Stimulated activated CD8-positive, alpha-beta memory T cell treated with anti-CD3 and anti-CD28 coated beads, Interleukin-15, amount 100 ng/mL, for 4 hours (primary cell): Measurements from ENCODE around the gene NTHL1.
"Not testable (repeated sequence)": the region's sequence is repeated elsewhere in the genome, so short reads cannot be mapped to it uniquely, and the experiment has no call there.

Source experiments
- DNase-seq, 2 donors: peaks; one replicate each; pipeline ENCODE4 v3.0.0-alpha.2; 2020; ENCODE audit warnings: low read depth in 2 of 2

NTHL1 gene

DNA sequence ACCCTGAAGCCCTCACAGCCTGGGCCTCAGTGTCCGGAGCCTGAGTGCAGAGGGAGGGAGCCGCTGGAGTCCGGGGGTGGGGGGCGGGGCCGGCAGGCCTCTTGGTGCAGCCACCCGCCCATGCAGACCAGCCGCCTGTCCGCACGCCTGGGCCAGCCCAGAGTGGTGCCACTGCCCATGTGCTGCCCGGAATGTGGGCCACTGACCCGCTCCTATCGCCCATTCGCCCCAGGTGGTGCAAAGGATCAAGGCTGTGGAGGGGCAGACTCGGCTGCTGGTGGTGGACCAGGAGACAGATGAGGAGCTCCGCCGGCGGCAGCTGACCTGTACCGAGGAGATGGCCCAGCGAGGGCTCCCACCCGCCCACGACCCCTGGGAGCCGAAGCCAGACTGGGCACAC is 18.3 kb downstream of the NTHL1 start:
- DNase-seq = no peak

DNA sequence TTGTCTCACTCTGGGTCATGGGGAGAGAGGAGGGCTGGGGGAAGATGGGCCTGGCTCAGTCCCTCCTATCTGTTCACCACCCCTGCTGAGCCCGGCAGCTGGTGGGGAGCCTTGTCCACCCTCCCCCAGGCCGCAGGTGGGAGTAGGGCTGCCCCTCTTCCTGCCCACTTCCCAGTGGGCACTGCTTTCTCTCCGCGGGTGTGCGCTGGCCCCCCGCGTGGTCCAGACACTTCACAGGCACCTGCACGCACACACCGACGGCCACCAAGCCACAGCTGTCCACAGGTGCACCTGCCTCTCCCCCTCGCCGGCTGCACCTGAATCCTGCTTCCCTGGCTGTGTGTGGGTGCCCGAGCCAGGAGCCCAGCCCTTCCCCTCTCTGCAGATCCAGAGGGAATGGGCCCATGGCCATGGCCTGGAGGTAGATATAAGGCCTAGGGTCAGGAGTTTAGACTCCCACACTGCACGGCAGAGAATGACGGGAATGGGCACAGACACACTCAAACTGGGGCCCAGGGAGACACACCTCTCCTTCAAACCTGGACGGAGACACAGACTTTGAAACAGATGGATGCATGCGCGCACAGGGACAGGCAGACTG is 18.9 kb downstream of the NTHL1 start:
- DNase-seq = no peak

DNA sequence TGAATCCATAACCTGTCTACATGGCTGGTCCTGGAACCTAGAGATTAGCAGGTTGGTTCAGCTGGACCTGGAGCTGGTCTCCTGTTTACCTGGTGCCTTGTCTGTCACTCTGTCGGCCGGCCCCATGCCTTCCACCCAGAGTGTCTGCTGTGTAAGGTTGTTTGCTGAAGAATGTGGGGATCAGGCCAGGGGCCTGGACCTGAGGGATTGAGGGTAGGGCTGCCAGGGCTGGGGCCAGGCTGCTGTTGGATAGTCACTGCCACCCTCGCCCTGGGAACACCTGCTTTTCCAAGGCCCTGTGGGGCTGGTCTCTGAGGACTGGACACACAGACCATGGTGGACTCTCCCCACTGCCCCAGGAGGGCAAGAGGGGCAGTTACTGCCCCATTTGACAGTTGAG is 19.5 kb downstream of the NTHL1 start:
- DNase-seq = no peak

DNA sequence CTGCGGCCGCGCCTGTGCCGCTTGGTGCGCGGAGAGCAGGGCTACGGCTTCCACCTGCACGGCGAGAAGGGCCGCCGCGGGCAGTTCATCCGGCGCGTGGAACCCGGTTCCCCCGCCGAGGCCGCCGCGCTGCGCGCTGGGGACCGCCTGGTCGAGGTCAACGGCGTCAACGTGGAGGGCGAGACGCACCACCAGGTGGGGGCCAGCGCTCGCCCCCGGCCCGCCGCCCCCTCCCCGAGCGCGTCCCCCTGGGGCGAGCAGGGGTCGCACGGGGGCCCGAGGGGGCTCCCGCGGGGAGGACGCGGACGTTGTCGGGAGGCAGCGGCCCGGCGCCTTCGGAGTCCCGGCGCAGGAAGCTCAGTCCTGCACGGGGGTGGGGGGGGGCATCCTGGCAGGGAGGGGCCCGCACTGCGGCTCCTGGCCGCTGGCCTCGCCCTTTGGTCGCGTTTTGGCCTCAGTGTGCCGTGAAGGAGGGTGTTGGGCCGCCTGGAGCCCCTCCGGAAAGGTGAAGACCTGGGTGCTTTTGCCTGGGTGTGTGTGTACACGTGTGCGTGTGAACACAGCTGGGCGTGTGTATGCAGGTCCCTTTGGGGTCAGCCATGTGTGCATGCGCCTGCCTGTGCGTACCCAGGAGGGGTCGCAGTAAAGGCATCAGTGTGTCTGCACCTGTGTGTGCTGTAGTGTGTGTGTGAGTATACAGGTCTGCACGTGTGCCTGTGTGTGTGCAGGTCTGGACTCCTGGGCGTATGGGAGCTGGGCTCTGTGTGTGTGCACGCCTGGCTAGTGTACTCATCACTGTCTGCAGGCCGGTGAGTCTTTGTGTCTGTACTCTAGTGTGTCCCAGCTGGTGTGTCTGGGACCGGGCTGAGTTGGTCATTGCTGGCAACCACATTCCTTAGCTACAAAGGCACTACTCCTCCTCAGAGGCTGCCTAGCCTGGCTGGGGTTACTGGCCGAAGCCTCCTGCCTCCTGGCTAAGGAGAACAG is 20.3 kb downstream of the NTHL1 start:
- no peak for DNase-seq

DNA sequence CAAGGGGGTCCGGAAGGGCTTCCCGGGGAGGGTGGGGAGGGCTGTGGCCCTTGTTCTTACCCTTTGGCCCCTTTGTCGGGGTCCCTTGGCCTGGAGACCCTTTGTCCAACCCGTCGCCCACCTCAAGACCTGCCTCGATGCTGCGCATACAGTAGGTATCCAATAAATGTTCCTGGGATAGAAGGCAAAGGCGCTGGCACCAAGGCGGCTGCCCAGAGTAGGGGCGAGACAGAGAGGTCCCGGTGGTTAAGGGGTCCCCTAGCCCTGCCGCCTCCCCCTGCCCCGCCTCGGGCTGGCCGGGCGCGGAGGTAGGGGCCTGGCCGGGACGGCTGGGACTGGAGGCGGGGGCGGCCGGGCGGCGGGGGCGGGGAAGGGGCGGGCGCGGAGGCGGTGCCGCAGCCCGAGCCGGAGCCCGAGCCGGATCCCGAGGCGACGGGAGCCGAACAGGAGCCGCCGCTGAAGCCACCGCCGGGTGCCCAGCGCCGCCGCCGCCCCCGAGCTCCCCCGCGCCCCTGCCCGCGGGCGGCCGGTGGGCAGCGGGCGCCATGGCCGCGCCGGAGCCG is 21.1 kb downstream of the NTHL1 start, which contains the start of gene NHERF2:
TSS of gene NHERF2 (plus strand) at position 442 of the 563 bp plus-strand sequence. CDS start at position 546, 104 bp downstream.
- DNase-seq = no peak

DNA sequence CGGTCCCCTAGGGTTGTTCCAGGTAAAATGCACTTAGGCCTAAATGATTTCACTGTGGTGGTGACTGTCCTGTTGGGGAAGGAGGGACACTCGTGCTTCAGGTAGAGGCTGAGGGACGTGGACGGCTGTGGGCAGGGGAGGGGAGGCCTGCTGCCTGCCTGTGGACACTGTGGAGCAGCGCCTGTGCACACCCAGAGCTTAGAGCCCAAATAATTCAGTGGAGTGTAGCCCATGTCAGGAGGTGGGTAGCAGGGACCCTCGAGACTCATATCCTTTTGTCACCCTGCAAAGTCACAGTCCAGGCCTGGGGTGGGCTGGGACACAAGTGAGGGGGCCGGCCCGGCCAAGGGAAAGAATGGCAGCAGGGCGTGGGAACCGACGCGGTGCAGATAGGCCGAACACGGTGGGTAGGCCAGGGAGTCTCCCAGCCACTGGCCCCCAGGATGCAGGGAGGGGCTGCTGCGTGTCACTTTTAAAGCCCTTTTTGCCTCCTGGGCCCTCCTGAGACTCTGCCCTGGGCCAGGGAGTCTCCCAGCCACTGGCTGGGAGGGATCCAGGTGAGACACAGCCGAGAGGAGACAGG is 21.7 kb downstream of the NTHL1 start:
- no peak for DNase-seq

DNA sequence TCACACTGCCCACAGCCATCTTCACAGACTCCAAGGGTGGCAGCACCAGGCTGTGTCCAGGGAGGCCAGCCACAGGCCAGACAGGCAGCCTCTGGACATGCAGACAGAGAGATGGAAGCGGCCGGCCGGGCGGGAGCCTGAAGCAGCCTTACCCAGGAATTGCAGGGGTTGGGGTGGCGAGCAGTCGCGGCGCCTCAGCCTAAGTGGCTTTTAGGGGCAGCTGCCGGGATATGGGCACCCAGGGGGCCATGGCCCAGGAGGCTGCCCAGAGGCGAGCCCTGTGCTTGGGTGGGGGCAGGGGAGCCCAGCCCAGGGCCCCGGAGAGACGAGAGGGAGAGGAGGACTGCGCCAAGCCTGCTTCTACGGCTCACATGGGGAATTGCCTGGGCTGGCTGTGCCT is 22.4 kb downstream of the NTHL1 start:
- DNase-seq = no peak

DNA sequence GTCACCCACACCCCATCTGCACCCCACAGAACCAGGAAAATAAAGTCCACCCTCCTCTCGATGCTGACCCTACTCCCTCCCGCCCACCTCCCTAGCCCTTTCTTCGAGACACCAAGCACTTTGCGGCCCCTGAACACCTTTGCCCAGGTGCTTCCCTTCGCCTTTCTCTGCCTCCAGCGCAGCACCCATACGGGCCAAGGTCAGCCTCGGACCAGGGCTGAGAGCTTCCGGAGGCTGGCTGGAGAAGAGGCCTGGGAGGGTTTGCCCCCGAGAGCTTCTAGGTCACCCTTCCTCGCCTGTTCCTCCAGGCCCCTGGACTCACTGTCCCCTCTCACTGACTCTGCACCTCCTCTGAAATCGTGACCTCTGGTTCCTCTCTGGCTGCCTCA is 23.6 kb downstream of the NTHL1 start:
- DNase-seq = no peak

DNA sequence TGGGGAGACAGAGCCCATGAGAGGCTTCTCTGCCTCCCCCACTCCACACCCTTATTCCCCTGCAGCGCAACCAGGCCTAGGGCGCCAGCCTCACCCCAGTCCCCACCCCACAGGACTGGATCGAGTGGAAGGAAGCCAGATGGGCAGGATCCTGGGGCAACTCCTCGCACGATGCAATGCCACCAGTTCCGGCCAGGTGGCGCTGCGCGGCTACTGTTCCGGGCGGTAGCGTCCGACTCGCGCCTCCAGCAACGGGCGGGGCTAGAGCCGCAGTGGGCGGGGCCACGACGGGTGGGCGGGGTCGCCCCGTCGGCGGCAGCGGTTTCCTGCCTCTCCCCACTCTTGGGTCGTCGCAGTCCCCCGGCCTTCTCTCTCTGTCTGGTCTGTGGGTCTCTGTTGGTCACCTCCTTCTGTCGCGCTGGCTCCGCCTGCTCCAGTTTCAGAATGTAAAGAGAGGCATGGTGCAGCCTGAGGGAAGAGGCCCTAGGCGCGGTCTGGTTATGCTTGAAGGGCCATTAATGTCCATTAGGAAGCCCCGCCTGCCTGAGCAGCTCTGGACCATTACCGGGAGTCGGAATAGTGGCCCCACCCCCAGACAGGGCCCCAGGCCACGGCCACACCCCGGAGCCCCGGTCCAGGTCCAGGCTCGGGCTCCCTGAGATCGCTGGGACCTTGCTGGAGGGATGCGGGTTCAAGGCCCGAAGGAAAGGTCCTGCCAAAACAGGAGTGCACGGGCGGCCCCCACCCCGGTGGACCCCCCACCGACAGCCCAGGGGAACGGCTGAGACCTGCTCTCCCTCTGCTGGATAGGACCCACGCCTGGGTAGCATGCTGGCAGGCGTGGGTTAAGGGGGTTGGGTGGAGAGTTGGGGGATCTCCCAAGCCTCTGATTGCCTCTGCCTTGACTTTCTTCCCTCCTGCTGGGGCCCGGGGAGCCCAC is 24.3 kb downstream of the NTHL1 start:
- DNase-seq = peak; percentile 86 to 89

DNA sequence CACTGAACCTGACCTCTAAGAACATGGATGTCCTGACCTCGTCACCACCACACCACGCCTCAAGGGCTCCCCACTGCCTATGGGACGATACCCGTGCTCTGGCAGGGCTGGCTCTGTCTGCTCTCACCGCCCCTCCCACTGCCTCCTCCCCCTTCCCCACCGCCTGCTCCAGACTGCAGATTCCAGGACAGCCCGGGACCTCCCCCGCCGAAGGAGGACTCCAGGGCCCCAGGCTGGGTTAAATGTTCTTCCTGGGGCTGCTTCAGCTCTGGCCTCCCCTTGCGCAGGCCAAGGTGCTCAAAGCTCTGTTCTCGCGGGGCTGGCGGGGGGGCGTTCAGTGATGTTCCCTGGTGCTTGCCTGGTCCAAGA is 24.9 kb downstream of the NTHL1 start:
- DNase-seq = no peak

DNA sequence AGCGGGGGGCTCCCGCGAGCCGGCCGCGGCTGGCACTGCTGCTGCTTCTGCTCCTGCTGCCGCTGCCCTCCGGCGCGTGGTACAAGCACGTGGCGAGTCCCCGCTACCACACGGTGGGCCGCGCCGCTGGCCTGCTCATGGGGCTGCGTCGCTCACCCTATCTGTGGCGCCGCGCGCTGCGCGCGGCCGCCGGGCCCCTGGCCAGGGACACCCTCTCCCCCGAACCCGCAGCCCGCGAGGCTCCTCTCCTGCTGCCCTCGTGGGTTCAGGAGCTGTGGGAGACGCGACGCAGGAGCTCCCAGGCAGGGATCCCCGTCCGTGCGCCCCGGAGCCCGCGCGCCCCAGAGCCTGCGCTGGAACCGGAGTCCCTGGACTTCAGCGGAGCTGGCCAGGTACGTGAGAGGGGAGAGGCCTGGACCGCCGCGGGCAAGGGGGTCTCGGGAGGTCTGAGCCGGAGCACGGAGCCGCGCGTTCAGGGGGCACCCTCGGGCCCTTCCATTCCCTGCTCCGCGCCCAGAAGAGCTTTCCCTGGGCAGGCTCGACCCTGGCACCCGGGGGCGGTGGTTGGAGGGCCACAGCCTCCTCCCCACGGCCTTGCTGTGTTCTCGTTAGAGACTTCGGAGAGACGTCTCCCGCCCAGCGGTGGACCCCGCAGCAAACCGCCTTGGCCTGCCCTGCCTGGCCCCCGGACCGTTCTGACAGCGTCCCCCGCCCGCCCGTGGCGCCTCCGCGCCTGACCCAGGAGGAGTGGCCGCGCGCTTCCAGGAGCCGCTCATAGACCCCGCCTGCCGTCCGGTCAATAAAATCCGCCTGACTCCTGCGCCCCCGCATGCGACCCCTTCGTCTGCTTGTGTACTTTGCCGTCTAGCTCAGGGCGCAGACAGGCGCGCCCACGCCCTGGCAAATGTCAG is 27.5 kb downstream of the NTHL1 start:
- no peak for DNase-seq

DNA sequence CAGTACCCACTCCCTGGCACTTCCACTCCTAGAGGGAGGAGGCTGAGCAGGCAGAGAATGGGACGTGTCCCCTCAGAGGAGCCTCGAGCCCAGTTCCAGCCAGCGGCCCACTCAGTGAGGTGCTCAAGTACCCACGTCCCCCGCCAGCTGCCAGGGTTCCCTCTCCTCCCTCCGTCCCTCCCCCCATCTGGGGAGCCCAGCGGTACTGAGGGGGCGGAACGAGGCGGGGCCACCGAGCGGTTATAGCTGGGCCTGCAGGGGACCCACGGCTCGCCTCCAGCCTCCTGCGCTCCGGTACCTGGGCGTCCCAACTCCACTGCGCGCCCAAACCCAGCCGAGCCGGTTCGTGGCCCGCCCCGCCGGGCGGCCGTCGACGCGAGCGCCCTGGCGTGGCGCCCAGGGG is 28.1 kb downstream of the NTHL1 start, which contains the start of gene NPW:
TSS of gene NPW (plus strand) at position 268 of the 403 bp plus-strand sequence.
- no peak for DNase-seq

DNA sequence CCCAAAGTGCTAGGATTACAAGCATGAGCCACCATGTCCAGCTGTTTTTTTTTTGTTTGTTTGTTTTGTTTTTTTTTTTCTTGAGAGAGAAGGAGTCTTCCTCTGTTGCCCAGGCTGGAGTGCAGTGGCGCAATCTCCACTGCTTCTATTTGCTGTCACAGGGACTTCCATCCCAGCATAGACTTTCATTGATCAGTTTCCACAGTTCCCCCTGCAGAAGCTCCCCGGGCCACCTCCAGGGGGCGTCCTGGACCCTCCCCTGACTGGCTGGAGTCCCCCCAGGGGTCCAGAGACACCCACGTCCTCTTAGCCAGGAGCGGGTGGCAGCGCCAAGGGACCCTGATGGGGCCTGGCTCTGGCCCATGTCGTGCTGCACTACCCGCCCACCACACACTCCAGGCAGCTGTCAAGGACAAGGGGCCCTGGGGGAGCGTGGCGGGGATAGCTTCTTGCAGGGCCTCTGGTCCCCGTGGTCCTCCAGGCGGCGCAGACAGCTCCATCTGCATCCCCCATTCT is 31.2 kb downstream of the NTHL1 start:
- DNase-seq = no peak

DNA sequence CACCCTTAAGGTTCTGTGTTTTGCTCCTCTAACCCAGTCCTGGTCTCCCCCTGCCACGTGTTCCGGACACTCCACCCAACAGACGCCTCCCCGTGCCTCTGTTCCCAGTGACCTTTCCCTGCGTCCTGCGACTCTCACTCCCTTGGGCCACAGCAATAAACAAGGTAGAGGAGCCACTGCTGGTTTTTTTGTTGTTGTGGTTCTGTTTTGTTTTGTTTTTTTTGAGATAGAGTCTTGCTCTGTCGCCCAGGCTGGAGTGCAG is 31.8 kb downstream of the NTHL1 start:
- DNase-seq = no peak

DNA sequence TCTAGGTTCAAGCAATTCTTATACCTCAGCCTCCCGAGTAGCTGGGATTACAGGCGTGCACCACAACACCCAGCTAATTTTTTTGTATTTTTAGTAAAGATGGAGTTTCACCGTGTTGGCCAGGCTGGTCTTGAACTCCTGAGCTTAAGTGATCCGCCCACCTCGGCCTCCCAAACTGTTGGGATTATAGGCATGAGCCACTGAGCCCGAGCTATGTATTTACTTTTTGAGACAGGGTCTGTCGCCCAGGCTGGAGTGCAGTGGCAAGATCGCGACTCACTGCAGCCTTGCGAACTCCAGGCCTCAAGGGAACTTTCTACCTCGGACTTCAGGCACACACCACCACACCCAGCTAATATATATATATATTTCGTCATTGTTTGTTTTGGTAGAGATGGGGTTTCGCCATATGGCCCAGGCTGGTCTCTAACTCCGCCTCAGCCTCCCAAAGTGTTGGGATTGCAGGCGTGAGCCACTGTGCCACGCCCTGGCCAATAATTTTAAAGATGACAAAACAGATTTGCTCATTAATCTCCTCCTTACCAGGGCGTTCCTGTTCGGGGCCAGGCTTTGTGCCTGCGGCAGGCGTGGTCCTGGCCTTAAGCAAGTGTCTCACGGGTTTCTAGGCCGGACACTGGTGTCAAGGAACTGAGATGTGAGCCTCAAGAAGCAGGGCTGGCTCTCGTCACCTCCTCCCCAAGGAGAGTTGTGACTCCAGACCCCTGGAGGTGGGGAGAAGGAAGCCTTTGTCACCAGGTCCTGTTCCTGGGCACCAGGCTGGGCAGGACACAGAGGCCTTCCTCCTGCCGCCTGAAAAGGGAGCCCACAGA is 32.3 kb downstream of the NTHL1 start:
- no peak for DNase-seq

DNA sequence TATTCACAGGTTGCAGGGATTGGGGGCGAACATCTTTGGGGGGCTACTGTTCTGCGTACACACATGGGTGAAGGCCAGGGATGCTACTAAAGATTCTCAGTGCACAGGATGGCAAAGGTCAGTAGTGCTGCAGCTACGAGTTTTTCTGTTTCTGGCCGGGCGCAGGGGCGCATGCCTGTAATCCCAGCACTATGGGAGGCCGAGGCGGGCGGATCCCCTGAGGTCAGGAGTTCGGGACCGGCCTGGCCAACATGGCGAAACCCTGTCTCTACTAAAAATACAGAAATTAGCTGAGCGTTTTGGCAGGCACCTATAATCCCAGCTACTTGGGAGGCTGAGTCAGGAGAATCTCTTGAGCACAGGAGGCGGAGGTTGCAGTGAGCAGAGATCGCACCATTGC is 34.1 kb downstream of the NTHL1 start:
- DNase-seq = no peak

DNA sequence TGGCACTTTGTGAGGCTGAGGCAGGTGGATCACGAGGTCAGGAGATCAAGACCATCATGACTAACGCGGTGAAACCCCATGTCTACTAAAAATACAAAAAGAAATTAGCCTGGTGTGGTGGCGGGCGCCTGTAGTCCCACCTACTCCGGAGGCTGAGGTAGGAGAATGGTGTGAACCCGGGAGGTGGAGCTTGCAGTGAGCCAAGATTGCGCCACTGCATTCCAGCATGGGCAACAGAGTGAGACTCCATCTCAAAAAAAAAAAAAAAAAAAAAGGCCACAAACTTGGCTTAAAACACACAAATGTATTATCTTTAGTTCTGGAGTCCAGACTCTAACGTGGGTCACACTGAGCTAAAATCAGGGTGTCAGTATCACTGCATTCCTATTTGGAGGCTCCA is 35.9 kb downstream of the NTHL1 start:
- not testable (repeated sequence) for DNase-seq

DNA sequence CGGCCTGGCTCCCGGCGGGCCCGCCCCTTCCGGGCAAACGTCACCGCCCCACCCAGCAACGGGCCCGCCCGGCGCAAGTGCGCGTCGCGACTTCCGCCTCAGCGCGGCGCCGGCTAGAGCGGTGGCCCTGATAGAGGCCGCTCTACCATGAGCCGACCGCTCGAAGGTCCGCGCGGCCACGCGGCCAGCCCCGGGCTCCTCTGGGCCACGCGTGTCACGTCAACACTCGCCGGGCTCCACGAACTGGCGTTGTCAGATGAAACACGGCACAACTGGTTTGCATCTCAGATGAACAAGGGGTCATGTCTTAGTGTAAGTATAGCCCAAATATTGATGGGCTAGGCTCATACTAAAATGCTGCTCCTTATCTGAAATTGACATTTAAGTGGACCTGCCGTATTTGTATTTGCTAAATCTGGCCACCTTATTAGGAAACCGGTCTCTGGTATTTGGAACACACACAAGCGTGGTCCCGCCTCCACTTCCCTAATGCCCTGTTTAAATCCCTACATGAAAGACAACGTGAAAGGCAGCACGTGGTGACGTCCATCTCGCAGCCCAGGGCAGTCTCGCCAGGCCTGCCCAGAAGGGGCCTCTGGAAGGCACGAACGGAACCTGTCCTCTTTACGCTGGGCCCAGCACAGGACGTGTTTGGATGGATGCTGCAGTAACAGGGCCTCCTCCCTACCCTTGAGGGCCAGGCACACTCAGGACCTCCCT is 37.7 kb downstream of the NTHL1 start, which contains the start of gene ZNF598:
TSS of gene ZNF598 (minus strand) at position 31 of the 720 bp plus-strand sequence.
- DNase-seq = peak; percentile 48 to 58
